Prostate gland (tissue), 2 donors: Measurements from ENCODE around the gene LMF2.

Experiments used
- CTCF ChIP-seq, 4 experiments: fragments of 200-600 bp in 2 of 4; fragments of 450-650 bp in 2 of 4; sonication (generic) in 2 of 4; IDR thresholded peaks; 1 replicate in 3 of 4; 2 replicates in 1 of 4; pipeline ENCODE4 v1.5.1; 2016 to 2019; ENCODE audit warnings: antibody characterized with exemption in 4 of 4, mild to moderate bottlenecking in 2 of 4, moderate library complexity in 2 of 4
- POLR2A ChIP-seq: fragments of 450-650 bp; IDR thresholded peaks from one replicate; pipeline ENCODE4 v1.6.1; 2016; ENCODE audit warnings: antibody characterized with exemption, mild to moderate bottlenecking
- POLR2AphosphoS5 ChIP-seq: sonication (generic); formaldehyde crosslinking; IDR thresholded peaks from one replicate; pipeline ENCODE4 v1.6.1; 2017; ENCODE audit warnings: antibody characterized with exemption

- no peak for TF ChIP-seq POLR2A
- TF ChIP-seq CTCF (IDR thresholded peaks at IDR 0.05), result no peak
- no peak for TF ChIP-seq POLR2AphosphoS5
These were observed 10.2 kb upstream of the LMF2 start for GRCh38 chr22:50517495-50518260.
